Mesothelial cell of epicardium (in vitro differentiated cells): ENCODE measurements around the gene MED12. TPM values are rescaled to one million over a fixed set of nuclear protein-coding genes. Genes with fewer than 3 reads are reported as not detected.

ENCODE experiments used
- DNase-seq, 2 experiments: peaks; one replicate each; pipeline ENCODE4 v3.0.0; 2021; ENCODE audit warnings: low spot score in 2 of 2; ENCODE audit not compliant: unreplicated experiment in 2 of 2
- H3K27ac Mint-ChIP-seq: 2 replicates; pipeline ENCODE4 v1.8.0; 2021; ENCODE audit warnings: mixed read lengths
- H3K27me3 Mint-ChIP-seq: 2 replicates; pipeline ENCODE4 v1.8.0; 2021; ENCODE audit warnings: low read depth, mixed read lengths
- H3K36me3 Mint-ChIP-seq: 2 replicates; pipeline ENCODE4 v1.8.0; 2021; ENCODE audit warnings: mixed read lengths
- H3K4me1 Mint-ChIP-seq: 2 replicates; pipeline ENCODE4 v1.8.0; 2021; ENCODE audit warnings: mixed read lengths
- H3K4me3 Mint-ChIP-seq: 2 replicates; pipeline ENCODE4 v1.8.0; 2021; ENCODE audit warnings: mild to moderate bottlenecking, moderate library complexity, mixed read lengths
- H3K9me3 Mint-ChIP-seq: 2 replicates; pipeline ENCODE4 v1.8.0; 2021; ENCODE audit warnings: mixed read lengths
- CTCF ChIP-seq: fragments of 200-600 bp; sonication (generic); IDR thresholded peaks from one replicate; pipeline ENCODE4 v1.5.0; 2021; ENCODE audit warnings: antibody characterized with exemption; ENCODE audit not compliant: unreplicated experiment
- total RNA-seq: library from RNA; stranded (reverse); gene quantifications from 3 replicates; pipeline ENCODE4 v1.2.1, GENCODE V29; 2021

The MED12 gene
- total RNA-seq, 1 donor from 2014 or later = 91.6 TPM

GRCh38 chrX:71183341-71183740, 64.9 kb downstream of the MED12 start:
- Mint-ChIP-seq H3K36me3 (no peaks in the 10 kb centered on the region), H3K4me1 (peaks cover 30% of the 10 kb centered on the region), H3K9me3 (no peaks in the 10 kb centered on the region), H3K27ac (peak overlapping the region; percentile 98), H3K4me3 (no peak overlapping the region), H3K27me3 (no peaks in the 10 kb centered on the region)
- no peak for DNase-seq
- TF ChIP-seq CTCF = no peak

- Mint-ChIP-seq H3K36me3 (no peaks in the 10 kb centered on the region), H3K27me3 (no peaks in the 10 kb centered on the region), H3K4me1 (peaks cover 28% of the 10 kb centered on the region), H3K9me3 (no peaks in the 10 kb centered on the region), H3K27ac (peak overlapping the region; percentile 98), H3K4me3 (no peak overlapping the region)
- TF ChIP-seq CTCF = no peak
- no peak for DNase-seq
Observed at GRCh38 chrX:71184092-71184491, 65.7 kb downstream of the MED12 start.

GRCh38 chrX:71184803-71185495, 66.6 kb downstream of the MED12 start:
- TF ChIP-seq CTCF = no peak
- Mint-ChIP-seq H3K27me3 (no peaks in the 10 kb centered on the region), H3K27ac (no peak overlapping the region), H3K9me3 (no peaks in the 10 kb centered on the region), H3K4me3 (no peak overlapping the region), H3K36me3 (no peaks in the 10 kb centered on the region), H3K4me1 (peaks cover 28% of the 10 kb centered on the region)
- DNase-seq = no peak

- H3K9me3 Mint-ChIP-seq = peaks cover 13% of the 10 kb centered on the region
- no peaks in the 10 kb centered on the region for H3K4me1 Mint-ChIP-seq
- H3K27ac Mint-ChIP-seq = no peak overlapping the region
- DNase-seq = no peak
- H3K4me3 Mint-ChIP-seq = no peak overlapping the region
- no peaks in the 10 kb centered on the region for H3K36me3 Mint-ChIP-seq
- no peak for TF ChIP-seq CTCF
- no peaks in the 10 kb centered on the region for H3K27me3 Mint-ChIP-seq
Observed at GRCh38 chrX:71191248-71191647, 72.9 kb downstream of the MED12 start.

Other genes with a start within 250 kb of the MED12 start
- not detected in 3 replicates for gene TEX11, start 209.9 kb upstream of the MED12 start, total RNA-seq
- 4.6 to 5.2 TPM (median 4.6 TPM) in 3 replicates for gene SLC7A3, start 187.5 kb upstream of the MED12 start, total RNA-seq
- gene SNX12, start 50.3 kb upstream of the MED12 start, total RNA-seq = 58.5 to 63.9 TPM (median 62.5 TPM) in 3 replicates
- gene FOXO4, start 22.7 kb upstream of the MED12 start, total RNA-seq = 25.3 to 30.9 TPM (median 25.4 TPM) in 3 replicates
- gene CXorf65, start 11.9 kb upstream of the MED12 start, total RNA-seq = not detected in 3 replicates
- 0.25 TPM in 1 of 3 replicates, not detected in the others for gene IL2RG, start 7.0 kb upstream of the MED12 start, total RNA-seq
- gene NLGN3, start 26.2 kb downstream of the MED12 start, total RNA-seq = 3.3 to 3.5 TPM (median 3.3 TPM) in 3 replicates
- 0.11 TPM in 1 of 3 replicates, not detected in the others for gene GJB1, start 104.6 kb downstream of the MED12 start, total RNA-seq
- gene ZMYM3, start 135.5 kb downstream of the MED12 start, total RNA-seq = 97.4 to 97.9 TPM (median 97.6 TPM) in 3 replicates
- 611 to 640 TPM (median 632 TPM) in 3 replicates for gene NONO, start 165.0 kb downstream of the MED12 start, total RNA-seq
- gene ITGB1BP2, start 183.2 kb downstream of the MED12 start, total RNA-seq = 3.7 to 4.4 TPM (median 3.7 TPM) in 3 replicates
- 46.5 to 48.0 TPM (median 47.9 TPM) in 3 replicates for gene TAF1, start 247.8 kb downstream of the MED12 start, total RNA-seq